SK-N-SH treated with all-trans-retinoic acid at 6 μM for 48 hours (cell line): ENCODE results near the gene C1QTNF12.

Experiments used
- ARNTL ChIP-seq: fragments of 450-650 bp; formaldehyde crosslinking; IDR thresholded peaks from 2 replicates; pipeline ENCODE4 v1.5.0; 2020; ENCODE audit warnings: low read depth, mild to moderate bottlenecking, moderate library complexity, borderline replicate concordance
- BACH2 ChIP-seq: fragments of 250-450 bp; sonication (Bioruptor Pico); IDR thresholded peaks from 2 replicates; pipeline ENCODE4 v1.9.0; 2021; ENCODE audit warnings: mild to moderate bottlenecking, borderline replicate concordance
- CREB5 ChIP-seq: fragments of 250-450 bp; sonication (Bioruptor Pico); IDR thresholded peaks from 2 replicates; pipeline ENCODE4 v1.5.1; 2020; ENCODE audit warnings: low read depth, mild to moderate bottlenecking, moderate library complexity
- TOX ChIP-seq: fragments of 250-450 bp; sonication (Bioruptor Pico); IDR thresholded peaks from 2 replicates; pipeline ENCODE4 v1.8.0; 2021; ENCODE audit warnings: mild to moderate bottlenecking, moderate library complexity, borderline replicate concordance
- ZFP3 ChIP-seq: fragments of 250-450 bp; sonication (Bioruptor Pico); IDR thresholded peaks from 2 replicates; pipeline ENCODE4 v1.5.0; 2020; ENCODE audit warnings: mild to moderate bottlenecking, moderate library complexity
- ZNF8 ChIP-seq: fragments of 450-650 bp; formaldehyde crosslinking; IDR thresholded peaks from 2 replicates; pipeline ENCODE4 v1.5.0; 2020; ENCODE audit warnings: mild to moderate bottlenecking, moderate library complexity

- TF ChIP-seq TOX (CRISPR knock-in tag) (no peak), ARNTL (CRISPR knock-in tag) (no peak), CREB5 (CRISPR knock-in tag) (no peak), ZNF8 (no peak), BACH2 (CRISPR knock-in tag) (no peak), ZFP3 (CRISPR knock-in tag) (no peak)
Observed at GRCh38 chr1:1202831-1203560, 43.5 kb downstream of the C1QTNF12 start.
